Gastroesophageal sphincter (tissue), 3 donors: Measurements from ENCODE around the gene IMP3.

Source experiments
- CTCF ChIP-seq, 4 experiments: fragments of 200-600 bp in 2 of 4; fragments of 450-650 bp in 2 of 4; sonication (generic) in 1 of 4; IDR thresholded peaks; one replicate each; pipeline ENCODE4 v1.5.1; 2017 to 2019; ENCODE audit warnings: antibody characterized with exemption in 4 of 4, mild to moderate bottlenecking in 2 of 4, moderate library complexity in 2 of 4
- EP300 ChIP-seq: sonication (generic); formaldehyde crosslinking; IDR thresholded peaks from one replicate; pipeline ENCODE4 v1.6.1; 2017; ENCODE audit warnings: antibody characterized with exemption, mild to moderate bottlenecking
- POLR2A ChIP-seq, 2 donors: fragments of 450-650 bp; IDR thresholded peaks; one replicate each; pipeline ENCODE4 v1.6.1; 2017; ENCODE audit warnings: antibody characterized with exemption in 2 of 2, mild to moderate bottlenecking in 2 of 2, moderate library complexity in 1 of 2

- TF ChIP-seq CTCF (IDR thresholded peaks at IDR 0.05) = no peak
- TF ChIP-seq EP300 = no peak
- no peak for TF ChIP-seq POLR2A (IDR thresholded peaks at IDR 0.05)
These were observed 29.8 kb upstream of the IMP3 start for GRCh38 chr15:75669879-75670212.
